ENCODE results near the gene P2RY14. TPM values are rescaled to one million over a fixed set of nuclear protein-coding genes. Genes with fewer than 3 reads are reported as not detected.

P2RY14 gene
- polyA plus RNA-seq, 1 donor (not counting 4 experiments of a cell fraction or from before 2014, with no cell fraction given), result not detected

DNA sequence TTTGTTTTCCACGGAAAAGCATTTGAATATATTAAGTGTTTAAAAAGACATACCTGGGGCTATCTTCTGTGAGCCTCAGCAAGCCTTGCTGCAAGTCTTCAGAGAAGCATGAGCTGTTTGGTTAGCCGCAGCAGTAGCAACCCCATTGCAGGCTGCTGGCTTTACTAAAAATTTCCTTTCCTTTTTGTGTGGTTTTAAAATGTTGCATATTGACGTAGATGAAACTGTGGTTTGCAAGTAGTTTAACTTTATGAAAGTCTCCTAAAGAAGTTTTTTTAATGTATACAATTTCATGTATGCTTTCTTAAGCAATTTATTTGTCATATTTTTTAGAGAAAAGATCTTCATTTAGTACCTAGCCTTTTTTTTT lies 75.3 kb downstream of the P2RY14 start, which contains the start of gene GPR171:
Gene GPR171 (minus strand): TSS at position 166 of the 370 bp plus-strand sequence. CDS start 3,830 bp downstream, outside the sequence.
- Histone ChIP-seq H3K27me3 (ENCODE audit: control insufficient read depth, extremely low read depth, insufficient read depth, low read length) (no peaks in the 10 kb centered on the region), H3K27ac (ENCODE audit: control insufficient read depth, insufficient read depth, low read length) (no peak within 1 kb of the TSS), H3K9ac (ENCODE audit: control insufficient read depth, extremely low read depth, insufficient read depth, low read length) (no peak within 1 kb of the TSS), H3K79me2 (ENCODE audit: control insufficient read depth, insufficient read depth, low read length) (no peaks in the 10 kb centered on the region), H3K4me2 (ENCODE audit: control insufficient read depth, extremely low read depth, insufficient read depth, low read depth, low read length) (no peak within 1 kb of the TSS), H2AFZ (ENCODE audit: control insufficient read depth, low read length) (no peak within 1 kb of the TSS), H3K9me1 (ENCODE audit: control insufficient read depth, extremely low read depth, insufficient read depth, low read length) (no peaks in the 10 kb centered on the region), H3K36me3 (ENCODE audit: control insufficient read depth in 2 of 2, extremely low read depth in 1 of 2, insufficient read depth in 2 of 2, low read length in 2 of 2) (no peaks in the 10 kb centered on the region), H3K4me1 (ENCODE audit: control insufficient read depth, extremely low read depth, insufficient read depth, low read length) (no peaks in the 10 kb centered on the region), H3K9me3 (ENCODE audit: control insufficient read depth, low read depth, low read length) (no peaks in the 10 kb centered on the region), H4K20me1 (ENCODE audit: control insufficient read depth, extremely low read depth, insufficient read depth, low read length) (no peaks in the 10 kb centered on the region), H3K4me3 (ENCODE audit: control insufficient read depth in 2 of 3, extremely low read depth in 1 of 3, insufficient read depth in 2 of 3, low read depth in 1 of 3, low read length in 3 of 3) (no peak within 1 kb of the TSS)
- no peak for FAIRE-seq
- dilution Hi-C loops (cut with MboI; ENCODE audit: extremely low pct_ligation_motif_present, low sequenced_read_pairs), result no loop called here
- no peak for TF ChIP-seq EZH2 (IDR thresholded peaks at IDR 0.05; ENCODE audit: low read length)
- TF ChIP-seq, protein P1, sequence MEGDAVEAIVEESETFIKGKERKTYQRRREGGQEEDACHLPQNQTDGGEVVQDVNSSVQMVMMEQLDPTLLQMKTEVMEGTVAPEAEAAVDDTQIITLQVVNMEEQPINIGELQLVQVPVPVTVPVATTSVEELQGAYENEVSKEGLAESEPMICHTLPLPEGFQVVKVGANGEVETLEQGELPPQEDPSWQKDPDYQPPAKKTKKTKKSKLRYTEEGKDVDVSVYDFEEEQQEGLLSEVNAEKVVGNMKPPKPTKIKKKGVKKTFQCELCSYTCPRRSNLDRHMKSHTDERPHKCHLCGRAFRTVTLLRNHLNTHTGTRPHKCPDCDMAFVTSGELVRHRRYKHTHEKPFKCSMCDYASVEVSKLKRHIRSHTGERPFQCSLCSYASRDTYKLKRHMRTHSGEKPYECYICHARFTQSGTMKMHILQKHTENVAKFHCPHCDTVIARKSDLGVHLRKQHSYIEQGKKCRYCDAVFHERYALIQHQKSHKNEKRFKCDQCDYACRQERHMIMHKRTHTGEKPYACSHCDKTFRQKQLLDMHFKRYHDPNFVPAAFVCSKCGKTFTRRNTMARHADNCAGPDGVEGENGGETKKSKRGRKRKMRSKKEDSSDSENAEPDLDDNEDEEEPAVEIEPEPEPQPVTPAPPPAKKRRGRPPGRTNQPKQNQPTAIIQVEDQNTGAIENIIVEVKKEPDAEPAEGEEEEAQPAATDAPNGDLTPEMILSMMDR (optimal IDR thresholded peaks at IDR 0.05 in 1 of 3, IDR thresholded peaks at IDR 0.05 in 1 of 3, conservative IDR thresholded peaks at IDR 0.05 in 1 of 3; ENCODE audit: extremely low read depth in 1 of 3, insufficient read depth in 2 of 3, low read length in 3 of 3), result no peak
- no peak for DNase-seq (ENCODE audit: low read depth, low spot score)

DNA sequence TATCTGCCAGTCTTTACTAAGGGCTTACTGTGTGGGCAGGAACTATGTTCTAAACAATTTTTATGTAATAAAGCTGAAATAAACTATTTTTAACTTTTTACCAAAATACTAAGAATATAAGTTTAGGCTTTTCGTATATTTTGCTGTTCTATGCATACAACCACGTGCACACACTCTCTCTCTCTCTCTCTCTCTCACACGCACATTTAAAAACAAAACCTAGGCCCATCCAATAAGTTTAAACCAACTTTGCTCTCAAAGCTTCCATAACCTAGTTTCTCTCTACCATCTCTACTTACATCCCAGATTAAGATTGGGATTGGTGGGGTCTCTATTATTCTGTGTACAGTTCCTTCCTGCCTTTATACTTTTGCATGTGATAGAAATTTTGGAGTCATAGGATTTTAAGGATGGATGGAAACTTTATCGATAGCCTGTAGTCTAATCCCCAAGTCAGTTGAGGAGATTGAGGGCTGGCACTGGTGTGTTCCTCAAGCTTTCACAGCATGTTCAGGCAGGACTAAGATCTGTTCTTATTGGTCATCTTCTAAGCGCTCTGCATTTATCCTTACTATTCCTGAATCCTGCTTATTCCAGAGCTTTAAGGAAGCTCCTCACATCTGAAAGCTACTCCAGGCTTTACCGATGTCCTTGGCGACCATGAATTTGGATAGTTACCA lies 77.2 kb downstream of the P2RY14 start:
- dilution Hi-C loops (cut with MboI; ENCODE audit: extremely low pct_ligation_motif_present, low sequenced_read_pairs), result no loop called here

More for the DNA sequence above, 77.2 kb downstream of the P2RY14 start:
- DNase-seq (ENCODE audit: low read depth, low spot score) (no peak), FAIRE-seq (no peak)
- Histone ChIP-seq H2AFZ (ENCODE audit: control insufficient read depth, low read length) (no peak overlapping the region), H3K9me1 (ENCODE audit: control insufficient read depth, extremely low read depth, insufficient read depth, low read length) (no peaks in the 10 kb centered on the region), H3K9ac (ENCODE audit: control insufficient read depth, extremely low read depth, insufficient read depth, low read length) (no peak overlapping the region), H3K79me2 (ENCODE audit: control insufficient read depth, insufficient read depth, low read length) (no peaks in the 10 kb centered on the region), H3K9me3 (ENCODE audit: control insufficient read depth, low read depth, low read length) (no peaks in the 10 kb centered on the region), H3K4me3 (ENCODE audit: control insufficient read depth in 2 of 3, extremely low read depth in 1 of 3, insufficient read depth in 2 of 3, low read depth in 1 of 3, low read length in 3 of 3) (no peak overlapping the region), H4K20me1 (ENCODE audit: control insufficient read depth, extremely low read depth, insufficient read depth, low read length) (no peaks in the 10 kb centered on the region), H3K4me1 (ENCODE audit: control insufficient read depth, extremely low read depth, insufficient read depth, low read length) (no peaks in the 10 kb centered on the region), H3K27me3 (ENCODE audit: control insufficient read depth, extremely low read depth, insufficient read depth, low read length) (no peaks in the 10 kb centered on the region), H3K27ac (ENCODE audit: control insufficient read depth, insufficient read depth, low read length) (no peak overlapping the region), H3K36me3 (ENCODE audit: control insufficient read depth in 2 of 2, extremely low read depth in 1 of 2, insufficient read depth in 2 of 2, low read length in 2 of 2) (no peaks in the 10 kb centered on the region), H3K4me2 (ENCODE audit: control insufficient read depth, extremely low read depth, insufficient read depth, low read depth, low read length) (no peak overlapping the region)
- TF ChIP-seq EZH2 (IDR thresholded peaks at IDR 0.05; ENCODE audit: low read length), result no peak
- TF ChIP-seq, protein P1 (optimal IDR thresholded peaks at IDR 0.05 in 1 of 3, IDR thresholded peaks at IDR 0.05 in 1 of 3, conservative IDR thresholded peaks at IDR 0.05 in 1 of 3; ENCODE audit: extremely low read depth in 1 of 3, insufficient read depth in 2 of 3, low read length in 3 of 3), result no peak
